ENCODE measurements around the gene CREB5. TPM values are rescaled to one million over a fixed set of nuclear protein-coding genes. Genes with fewer than 3 reads are reported as not detected.

CREB5 gene
- total and polyA plus RNA-seq, 2 donors (not counting 3 experiments of a cell fraction or from before 2014, with no cell fraction given) = 19.6 to 28.4 TPM

DNA sequence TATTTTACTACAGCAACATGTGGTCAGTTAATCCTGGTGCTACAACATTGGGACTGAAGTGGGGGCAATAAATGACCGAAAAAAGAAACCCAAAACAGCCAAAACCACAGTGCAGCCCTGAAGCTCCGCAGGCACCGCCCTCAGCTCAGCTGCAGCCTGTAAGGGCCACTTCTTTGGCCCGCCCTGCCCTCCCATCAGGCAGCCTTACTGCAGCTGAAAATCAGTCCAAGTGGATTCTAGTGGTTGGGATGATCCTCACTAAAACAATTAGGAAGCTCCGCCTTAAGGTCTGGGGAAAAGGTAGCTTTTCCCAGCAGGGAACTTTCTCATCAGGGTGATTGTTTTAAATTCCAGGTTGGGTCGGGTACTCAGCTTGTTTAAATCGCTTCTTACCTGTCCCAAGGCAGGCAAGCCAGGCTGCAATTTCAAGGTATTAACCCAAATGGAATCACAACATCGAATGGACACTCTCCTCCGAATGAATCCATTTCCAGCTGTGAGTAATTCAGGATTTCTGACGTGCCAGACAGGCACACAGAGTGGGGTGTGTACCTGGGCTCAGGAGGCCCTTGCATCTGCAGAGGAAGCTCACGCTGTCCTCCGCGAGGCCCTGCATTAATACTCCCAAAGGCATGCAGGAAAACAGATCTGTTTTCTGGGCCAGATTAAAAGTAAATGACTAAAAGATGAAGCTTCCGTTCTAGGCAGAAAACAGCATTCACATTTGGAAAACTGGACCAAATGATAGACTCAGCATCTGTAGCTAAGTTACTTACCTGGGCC, 104.3 kb downstream of the CREB5 start:
- no peak for DNase-seq (ENCODE audit: low read depth, low spot score)
- Histone ChIP-seq H3K9me1 (replicated peaks; ENCODE audit: control insufficient read depth, extremely low read depth, insufficient read depth, low read length) (no peaks in the 10 kb centered on the region), H3K4me3 (replicated peaks in 1 of 3; ENCODE audit: insufficient read depth in 1 of 3, low read depth in 1 of 3, low read length in 3 of 3) (no peak overlapping the region), H3K27me3 (ENCODE audit: control insufficient read depth in 2 of 2, insufficient read depth in 2 of 2, low read length in 2 of 2) (peaks cover 6 to 7% of the 10 kb centered on the region in 2 experiments), H3K79me2 (ENCODE audit: control insufficient read depth, insufficient read depth, low read length) (no peaks in the 10 kb centered on the region), H3K4me1 (ENCODE audit: control insufficient read depth, extremely low read depth, insufficient read depth, low read length) (no peaks in the 10 kb centered on the region), H3K36me3 (ENCODE audit: control insufficient read depth in 2 of 2, extremely low read depth in 1 of 2, insufficient read depth in 2 of 2, low read length in 2 of 2) (no peaks in the 10 kb centered on the region), H3K9ac (replicated peaks; ENCODE audit: extremely low read depth, insufficient read depth, low read length) (no peak overlapping the region), H4K20me1 (replicated peaks; ENCODE audit: control insufficient read depth, extremely low read depth, insufficient read depth, low read length) (no peaks in the 10 kb centered on the region), H2AFZ (ENCODE audit: low read depth, low read length) (no peak overlapping the region), H3K27ac (ENCODE audit: insufficient read depth, low read depth, low read length) (no peak overlapping the region), H3K4me2 (ENCODE audit: insufficient read depth, low read length) (no peak overlapping the region), H3K9me3 (replicated peaks; ENCODE audit: control insufficient read depth, insufficient read depth, low read length) (no peaks in the 10 kb centered on the region)
- TF ChIP-seq POLR2AphosphoS5 (IDR thresholded peaks at IDR 0.05; ENCODE audit: insufficient read depth, low read depth, low read length) = no peak
- TF ChIP-seq, protein P1, sequence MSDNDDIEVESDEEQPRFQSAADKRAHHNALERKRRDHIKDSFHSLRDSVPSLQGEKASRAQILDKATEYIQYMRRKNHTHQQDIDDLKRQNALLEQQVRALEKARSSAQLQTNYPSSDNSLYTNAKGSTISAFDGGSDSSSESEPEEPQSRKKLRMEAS (IDR thresholded peaks at IDR 0.05; ENCODE audit: insufficient read depth, insufficient read length) = no peak
- no peak for FAIRE-seq
- intact Hi-C loops (cut with micrococcal nuclease) = no loop called here
- no TSS peak for BruUV-seq (replicated peaks)
- ChIA-PET CTCF (interaction anchor here (0.8 to 2.0 kb wide), 4 partner anchors 13 to 110 kb away, joined by 3 to 8 read pairs (median 4); no protein-coding TSS in a partner anchor), POLR2A (no interaction called here)
- dilution Hi-C loops (cut with MboI; ENCODE audit: extremely low pct_ligation_motif_present, low sequenced_read_pairs) = no loop called here

DNA sequence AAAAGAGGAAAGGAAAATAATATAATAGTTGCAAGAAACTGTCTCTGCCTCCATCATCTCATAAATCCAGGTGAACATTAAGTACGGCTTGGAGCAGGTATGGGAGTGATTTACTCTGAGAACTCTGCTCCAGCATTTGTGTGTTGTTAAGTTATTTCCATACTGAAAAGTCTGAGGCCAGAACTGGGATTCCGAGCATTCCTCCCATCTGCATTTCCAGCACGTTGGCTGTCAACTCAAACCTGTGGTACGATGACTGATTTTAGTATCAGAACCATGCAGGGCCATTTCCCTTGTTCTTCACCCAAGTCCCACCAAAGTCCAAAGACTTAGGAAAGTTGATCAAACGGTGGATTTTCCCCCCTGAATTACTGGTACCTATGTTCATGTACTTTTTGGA, 104.9 kb downstream of the CREB5 start:
- TF ChIP-seq POLR2AphosphoS5 (IDR thresholded peaks at IDR 0.05; ENCODE audit: insufficient read depth, low read depth, low read length) (no peak), POLR2A (IDR thresholded peaks at IDR 0.05; ENCODE audit: low read depth, low read length) (no peak), FOS (IDR thresholded peaks at IDR 0.05; ENCODE audit: borderline replicate concordance, insufficient read depth, low read length) (no peak), MYC (IDR thresholded peaks at IDR 0.05; ENCODE audit: low read depth, low read length) (no peak), GATA2 (IDR thresholded peaks at IDR 0.05; ENCODE audit: insufficient read depth, insufficient read length, low read depth, low read length) (no peak), JUN (IDR thresholded peaks at IDR 0.05; ENCODE audit: borderline replicate concordance, insufficient read depth, insufficient read length, low read depth) (no peak)
- TF ChIP-seq, protein P2, sequence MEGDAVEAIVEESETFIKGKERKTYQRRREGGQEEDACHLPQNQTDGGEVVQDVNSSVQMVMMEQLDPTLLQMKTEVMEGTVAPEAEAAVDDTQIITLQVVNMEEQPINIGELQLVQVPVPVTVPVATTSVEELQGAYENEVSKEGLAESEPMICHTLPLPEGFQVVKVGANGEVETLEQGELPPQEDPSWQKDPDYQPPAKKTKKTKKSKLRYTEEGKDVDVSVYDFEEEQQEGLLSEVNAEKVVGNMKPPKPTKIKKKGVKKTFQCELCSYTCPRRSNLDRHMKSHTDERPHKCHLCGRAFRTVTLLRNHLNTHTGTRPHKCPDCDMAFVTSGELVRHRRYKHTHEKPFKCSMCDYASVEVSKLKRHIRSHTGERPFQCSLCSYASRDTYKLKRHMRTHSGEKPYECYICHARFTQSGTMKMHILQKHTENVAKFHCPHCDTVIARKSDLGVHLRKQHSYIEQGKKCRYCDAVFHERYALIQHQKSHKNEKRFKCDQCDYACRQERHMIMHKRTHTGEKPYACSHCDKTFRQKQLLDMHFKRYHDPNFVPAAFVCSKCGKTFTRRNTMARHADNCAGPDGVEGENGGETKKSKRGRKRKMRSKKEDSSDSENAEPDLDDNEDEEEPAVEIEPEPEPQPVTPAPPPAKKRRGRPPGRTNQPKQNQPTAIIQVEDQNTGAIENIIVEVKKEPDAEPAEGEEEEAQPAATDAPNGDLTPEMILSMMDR (IDR thresholded peaks at IDR 0.05; ENCODE audit: extremely low read depth in 1 of 2, insufficient read depth in 1 of 2, low read depth in 1 of 2, low read length in 2 of 2) = no peak
- TF ChIP-seq, protein P1 (IDR thresholded peaks at IDR 0.05; ENCODE audit: insufficient read depth, insufficient read length) = no peak
- Histone ChIP-seq H3K27me3 (ENCODE audit: control insufficient read depth in 2 of 2, insufficient read depth in 2 of 2, low read length in 2 of 2) (peaks cover 6 to 7% of the 10 kb centered on the region in 2 experiments), H3K4me3 (replicated peaks in 1 of 3; ENCODE audit: insufficient read depth in 1 of 3, low read depth in 1 of 3, low read length in 3 of 3) (no peak overlapping the region), H3K27ac (ENCODE audit: insufficient read depth, low read depth, low read length) (no peak overlapping the region), H3K4me2 (ENCODE audit: insufficient read depth, low read length) (no peak overlapping the region), H3K9me3 (replicated peaks; ENCODE audit: control insufficient read depth, insufficient read depth, low read length) (no peaks in the 10 kb centered on the region), H3K36me3 (ENCODE audit: control insufficient read depth in 2 of 2, extremely low read depth in 1 of 2, insufficient read depth in 2 of 2, low read length in 2 of 2) (no peaks in the 10 kb centered on the region), H3K79me2 (ENCODE audit: control insufficient read depth, insufficient read depth, low read length) (no peaks in the 10 kb centered on the region), H2AFZ (ENCODE audit: low read depth, low read length) (no peak overlapping the region), H3K9ac (replicated peaks; ENCODE audit: extremely low read depth, insufficient read depth, low read length) (no peak overlapping the region), H3K9me1 (replicated peaks; ENCODE audit: control insufficient read depth, extremely low read depth, insufficient read depth, low read length) (no peaks in the 10 kb centered on the region), H3K4me1 (ENCODE audit: control insufficient read depth, extremely low read depth, insufficient read depth, low read length) (no peaks in the 10 kb centered on the region), H4K20me1 (replicated peaks; ENCODE audit: control insufficient read depth, extremely low read depth, insufficient read depth, low read length) (no peaks in the 10 kb centered on the region)
- BruUV-seq (replicated peaks) = no TSS peak
- no peak for FAIRE-seq
- dilution Hi-C loops (cut with MboI; ENCODE audit: extremely low pct_ligation_motif_present, low sequenced_read_pairs) (no loop called here), intact Hi-C loops (cut with micrococcal nuclease) (no loop called here)
- POLR2A ChIA-PET = no interaction called here
- no peak for DNase-seq (ENCODE audit: low read depth, low spot score)
- CTCF ChIA-PET = interaction anchor here (1.2 to 2.0 kb wide), 3 partner anchors 13 to 109 kb away, joined by 3 to 8 read pairs (median 4); no protein-coding TSS in a partner anchor

Data from endothelial cell of umbilical vein (primary cell).